Activated CD4-positive, alpha-beta memory T cell treated with anti-CD3 and anti-CD28 coated beads, Interleukin-2, amount 10 ng/mL, durations not matched to agents 7 days and 5 days (primary cell): ENCODE results near the gene CELF3. TPM values are rescaled to one million over a fixed set of nuclear protein-coding genes. Genes with fewer than 3 reads are reported as not detected.

Source experiments
- CTCF ChIA-PET: fragments of 350-600 bp; sonication (Branson Sonifier 250); formaldehyde crosslinking; loops from one replicate; lab custom pipeline; 2021; ENCODE audit warnings: antibody characterized with exemption, inconsistent platforms; lab: Charles Lee
- POLR2A ChIA-PET: fragments of 350-600 bp; sonication (Branson Sonifier 250); formaldehyde crosslinking; loops from one replicate; lab custom pipeline; 2021; ENCODE audit warnings: antibody characterized with exemption; lab: Charles Lee
- DNase-seq: peaks from one replicate; pipeline ENCODE4 v3.0.0-alpha.2; 2020
- H3K27ac Mint-ChIP-seq: one replicate; pipeline ENCODE4 v1.8.0; 2021; ENCODE audit warnings: mild to moderate bottlenecking, mixed read lengths
- H3K27me3 Mint-ChIP-seq: one replicate; pipeline ENCODE4 v1.8.0; 2021; ENCODE audit warnings: mixed read lengths
- H3K36me3 Mint-ChIP-seq: one replicate; pipeline ENCODE4 v1.8.0; 2021; ENCODE audit warnings: low read depth, mixed read lengths
- H3K4me1 Mint-ChIP-seq: one replicate; pipeline ENCODE4 v1.8.0; 2021; ENCODE audit warnings: mixed read lengths
- H3K4me3 Mint-ChIP-seq: one replicate; pipeline ENCODE4 v1.8.0; 2021; ENCODE audit warnings: mild to moderate bottlenecking, mixed read lengths
- H3K9me3 Mint-ChIP-seq: one replicate; pipeline ENCODE4 v1.8.0; 2021; ENCODE audit warnings: mixed read lengths
- total RNA-seq, 2 experiments: library from RNA; stranded (reverse); gene quantifications; one replicate each; pipeline ENCODE4 v1.2.3, GENCODE V29; 2021

CELF3 gene
- total RNA-seq, 2 experiments from 2014 or later: not detected

GRCh38 chr1:151716405-151716762 is 219 bp downstream of the CELF3 start:
- no peaks in the 10 kb centered on the region for H3K9me3 Mint-ChIP-seq
- DNase-seq: no peak
- ChIA-PET CTCF (interaction anchor here (1.3 to 1.8 kb wide), 2 partner anchors 18 to 123 kb away, joined by 4 to 9 read pairs; no protein-coding TSS in a partner anchor), POLR2A (no interaction called here)
- H3K27ac Mint-ChIP-seq: no peak overlapping the region
- H3K4me3 Mint-ChIP-seq: no peak overlapping the region
- H3K36me3 Mint-ChIP-seq: no peaks in the 10 kb centered on the region
- H3K4me1 Mint-ChIP-seq: peaks cover 17% of the 10 kb centered on the region
- H3K27me3 Mint-ChIP-seq: peaks cover 60% of the 10 kb centered on the region

- no peak overlapping the region for H3K4me3 Mint-ChIP-seq
- ChIA-PET POLR2A (interaction anchor here (0.7 kb wide), 1 partner anchor 14 kb away, joined by 3 read pairs; no protein-coding TSS in a partner anchor), CTCF (no interaction called here)
These were observed 738 bp downstream of the CELF3 start for GRCh38 chr1:151715726-151716404.

GRCh38 chr1:151714820-151715725 is 1.5 kb downstream of the CELF3 start:
- Mint-ChIP-seq H3K27ac (no peak overlapping the region), H3K4me1 (peaks cover 6% of the 10 kb centered on the region), H3K36me3 (no peaks in the 10 kb centered on the region), H3K4me3 (no peak overlapping the region), H3K27me3 (peaks cover 49% of the 10 kb centered on the region), H3K9me3 (no peaks in the 10 kb centered on the region)
- ChIA-PET CTCF (interaction anchor here (0.6 kb wide), 1 partner anchor 1525 kb away, joined by 4 read pairs; no protein-coding TSS in a partner anchor), POLR2A (interaction anchor here (0.7 kb wide), 2 partner anchors 15 to 122 kb away, joined by 3 read pairs; no protein-coding TSS in a partner anchor)
- DNase-seq: no peak

More at GRCh38 chr1:151715726-151716404, 738 bp downstream of the CELF3 start:
- no peak for DNase-seq
- Mint-ChIP-seq H3K36me3 (no peaks in the 10 kb centered on the region), H3K4me1 (peaks cover 14% of the 10 kb centered on the region), H3K9me3 (no peaks in the 10 kb centered on the region), H3K27ac (no peak overlapping the region), H3K27me3 (peaks cover 57% of the 10 kb centered on the region)

- H3K27ac Mint-ChIP-seq: no peak overlapping the region
- H3K4me3 Mint-ChIP-seq: no peak overlapping the region
- peaks cover 40% of the 10 kb centered on the region for H3K27me3 Mint-ChIP-seq
- H3K36me3 Mint-ChIP-seq: no peaks in the 10 kb centered on the region
- DNase-seq: no peak
- ChIA-PET CTCF (interaction anchor here (0.9 kb wide), 1 partner anchor 130 kb away, joined by 3 read pairs; no protein-coding TSS in a partner anchor), POLR2A (no interaction called here)
- H3K4me1 Mint-ChIP-seq: peaks cover 5% of the 10 kb centered on the region
- H3K9me3 Mint-ChIP-seq: no peaks in the 10 kb centered on the region
These were observed 2.7 kb downstream of the CELF3 start for GRCh38 chr1:151713874-151714273.

GRCh38 chr1:151713044-151713443 is 3.6 kb downstream of the CELF3 start:
- DNase-seq: no peak
- Mint-ChIP-seq H3K27ac (no peak overlapping the region), H3K36me3 (no peaks in the 10 kb centered on the region), H3K27me3 (peaks cover 31% of the 10 kb centered on the region), H3K4me3 (no peak overlapping the region), H3K9me3 (no peaks in the 10 kb centered on the region), H3K4me1 (peaks cover 5% of the 10 kb centered on the region)
- POLR2A ChIA-PET: no interaction called here
- CTCF ChIA-PET: interaction anchor here (0.9 kb wide), 1 partner anchor 130 kb away, joined by 3 read pairs; no protein-coding TSS in a partner anchor

- ChIA-PET POLR2A (interaction anchor here (0.5 kb wide), 1 partner anchor 1007 kb away, joined by 3 read pairs; a partner anchor contains a TSS), CTCF (no interaction called here)
- no peak for DNase-seq
- Mint-ChIP-seq H3K27me3 (peaks cover 20% of the 10 kb centered on the region), H3K4me1 (peaks cover 2% of the 10 kb centered on the region), H3K27ac (no peak overlapping the region), H3K9me3 (no peaks in the 10 kb centered on the region), H3K36me3 (no peaks in the 10 kb centered on the region), H3K4me3 (no peak overlapping the region)
These were observed 4.7 kb downstream of the CELF3 start for GRCh38 chr1:151711951-151712350.

GRCh38 chr1:151711044-151711800 is 5.4 kb downstream of the CELF3 start:
- Mint-ChIP-seq H3K4me3 (no peak overlapping the region), H3K27me3 (peaks cover 17% of the 10 kb centered on the region), H3K36me3 (no peaks in the 10 kb centered on the region), H3K9me3 (no peaks in the 10 kb centered on the region), H3K27ac (no peak overlapping the region), H3K4me1 (peaks cover 4% of the 10 kb centered on the region)
- DNase-seq: no peak
- CTCF ChIA-PET: no interaction called here
- POLR2A ChIA-PET: interaction anchor here (0.5 kb wide), 1 partner anchor 1008 kb away, joined by 3 read pairs; a partner anchor contains a TSS

- POLR2A ChIA-PET: no interaction called here
- H3K9me3 Mint-ChIP-seq: no peaks in the 10 kb centered on the region
- peaks cover 6% of the 10 kb centered on the region for H3K4me1 Mint-ChIP-seq
- peak; percentile 33 for DNase-seq
- H3K27me3 Mint-ChIP-seq: peaks cover 9% of the 10 kb centered on the region
- CTCF ChIA-PET: no interaction called here
- H3K4me3 Mint-ChIP-seq: no peak overlapping the region
- H3K27ac Mint-ChIP-seq: no peak overlapping the region
- no peaks in the 10 kb centered on the region for H3K36me3 Mint-ChIP-seq
These were observed 6.3 kb downstream of the CELF3 start for GRCh38 chr1:151710187-151710840.

GRCh38 chr1:151708891-151709290 is 7.7 kb downstream of the CELF3 start:
- CTCF ChIA-PET: interaction anchor here (0.7 kb wide), 1 partner anchor 26 kb away, joined by 3 read pairs; no protein-coding TSS in a partner anchor

GRCh38 chr1:151707541-151708065 is 9.0 kb downstream of the CELF3 start:
- ChIA-PET CTCF (no interaction called here), POLR2A (no interaction called here)
- Mint-ChIP-seq H3K4me1 (peaks cover 10% of the 10 kb centered on the region), H3K4me3 (no peak overlapping the region), H3K27me3 (peaks cover 2% of the 10 kb centered on the region), H3K36me3 (no peaks in the 10 kb centered on the region), H3K27ac (no peak overlapping the region), H3K9me3 (no peaks in the 10 kb centered on the region)
- no peak for DNase-seq

More at GRCh38 chr1:151708891-151709290, 7.7 kb downstream of the CELF3 start:
- POLR2A ChIA-PET: no interaction called here
- no peak overlapping the region for H3K4me3 Mint-ChIP-seq
- H3K4me1 Mint-ChIP-seq: peaks cover 6% of the 10 kb centered on the region
- no peak for DNase-seq
- no peaks in the 10 kb centered on the region for H3K9me3 Mint-ChIP-seq
- peaks cover 4% of the 10 kb centered on the region for H3K27me3 Mint-ChIP-seq
- no peaks in the 10 kb centered on the region for H3K36me3 Mint-ChIP-seq
- no peak overlapping the region for H3K27ac Mint-ChIP-seq

- POLR2A ChIA-PET: no interaction called here
- no peaks in the 10 kb centered on the region for H3K9me3 Mint-ChIP-seq
These were observed 9.9 kb downstream of the CELF3 start for GRCh38 chr1:151706464-151707415.

More at GRCh38 chr1:151706464-151707415, 9.9 kb downstream of the CELF3 start:
- peaks cover 10% of the 10 kb centered on the region for H3K4me1 Mint-ChIP-seq
- no peaks in the 10 kb centered on the region for H3K36me3 Mint-ChIP-seq
- peaks cover 2% of the 10 kb centered on the region for H3K27me3 Mint-ChIP-seq
- DNase-seq: no peak
- no peak overlapping the region for H3K27ac Mint-ChIP-seq
- CTCF ChIA-PET: no interaction called here
- H3K4me3 Mint-ChIP-seq: no peak overlapping the region
